ENCODE data around the gene GET4.

The GET4 gene

DNA sequence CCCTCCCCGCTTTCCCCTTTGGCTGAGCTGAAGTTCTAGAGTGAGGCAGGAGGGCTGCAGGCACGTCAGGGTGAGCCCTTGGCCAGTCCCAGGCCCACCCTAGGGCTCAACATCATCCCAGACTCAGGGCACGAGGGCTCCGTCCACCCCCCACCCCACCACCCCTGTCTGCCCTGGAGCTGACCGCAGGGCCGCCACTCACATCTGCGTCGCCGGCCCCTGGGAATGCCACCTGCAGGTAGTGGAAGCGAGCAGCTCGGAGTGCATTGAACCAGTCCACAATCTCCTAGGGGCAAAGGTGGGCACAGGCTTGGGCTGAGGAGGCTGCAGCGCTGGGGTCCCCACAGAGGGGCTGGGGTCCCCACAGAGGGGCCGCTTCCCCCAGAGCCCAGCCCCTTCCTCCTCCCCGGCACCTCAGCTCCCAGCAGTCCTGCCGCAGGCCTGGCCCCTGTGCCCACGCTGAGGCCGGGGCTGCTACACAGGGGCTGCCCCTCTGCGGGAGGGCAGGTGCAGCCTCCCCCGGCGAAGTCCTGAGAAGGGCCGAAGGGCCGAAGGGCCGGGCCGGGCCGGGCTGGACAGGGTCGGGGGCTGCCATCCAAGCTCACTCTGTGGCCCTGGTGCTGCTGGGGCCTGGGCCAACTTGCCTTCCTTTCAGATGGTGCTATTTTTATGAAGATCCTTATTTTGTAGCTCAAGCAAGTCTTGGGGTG, 24.1 kb downstream of the GET4 start:
- no peak for DNase-seq

DNA sequence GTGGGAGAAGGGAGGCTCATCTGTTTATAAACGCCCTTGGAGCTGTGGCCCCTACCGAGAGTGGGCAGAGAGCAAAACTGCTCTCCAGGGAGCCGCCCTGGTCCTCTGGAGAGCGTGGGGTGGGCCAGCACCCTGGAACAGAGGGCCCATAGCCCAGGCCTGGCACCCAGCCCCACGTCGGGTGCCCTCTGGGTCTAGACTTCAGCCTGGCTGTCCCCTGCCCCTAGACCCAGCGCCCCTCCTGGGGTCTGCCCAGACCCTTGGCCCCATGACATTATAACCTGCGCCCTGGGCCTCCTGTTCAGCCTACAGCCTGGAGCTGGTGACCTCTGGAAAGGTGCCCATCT, 24.7 kb downstream of the GET4 start:
- no peak for DNase-seq

DNA sequence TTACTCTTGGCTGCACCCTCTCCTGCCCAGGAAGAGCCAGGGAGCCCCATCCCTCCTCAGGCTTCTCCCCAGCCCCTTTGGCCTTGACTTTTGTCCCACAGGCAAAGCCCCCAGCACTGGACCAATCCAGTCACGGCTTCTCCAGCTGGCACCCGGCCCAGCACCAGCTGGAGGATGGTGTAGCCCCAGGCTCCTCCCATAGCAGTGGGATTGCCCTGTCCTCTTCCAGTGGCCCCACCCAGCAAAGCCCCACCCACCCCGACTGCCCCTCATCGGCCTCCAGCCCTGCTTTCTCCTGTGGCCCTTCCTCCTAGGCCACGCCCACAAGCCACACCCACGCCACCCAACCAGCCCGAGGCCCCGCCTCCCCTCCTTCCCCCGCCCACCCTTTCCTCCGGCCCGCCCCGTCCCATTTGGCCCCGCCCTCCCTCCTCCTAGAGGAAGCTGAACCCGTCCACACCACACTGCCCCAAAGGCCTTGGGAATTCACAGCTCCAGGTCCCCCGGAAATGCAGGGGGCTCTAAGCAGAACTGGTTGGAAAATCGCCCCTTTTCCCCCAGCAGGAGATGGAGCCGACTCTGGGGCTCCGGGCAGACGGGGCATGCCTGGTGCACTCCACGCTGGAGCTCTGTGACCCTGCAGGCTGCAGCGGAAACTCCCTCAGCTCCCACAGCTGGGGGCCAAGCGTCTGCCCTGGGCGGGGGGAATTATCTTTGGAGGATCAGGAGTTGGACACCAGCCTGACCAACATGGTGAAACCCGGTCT, 25.2 kb downstream of the GET4 start:
- no peak for DNase-seq

DNA sequence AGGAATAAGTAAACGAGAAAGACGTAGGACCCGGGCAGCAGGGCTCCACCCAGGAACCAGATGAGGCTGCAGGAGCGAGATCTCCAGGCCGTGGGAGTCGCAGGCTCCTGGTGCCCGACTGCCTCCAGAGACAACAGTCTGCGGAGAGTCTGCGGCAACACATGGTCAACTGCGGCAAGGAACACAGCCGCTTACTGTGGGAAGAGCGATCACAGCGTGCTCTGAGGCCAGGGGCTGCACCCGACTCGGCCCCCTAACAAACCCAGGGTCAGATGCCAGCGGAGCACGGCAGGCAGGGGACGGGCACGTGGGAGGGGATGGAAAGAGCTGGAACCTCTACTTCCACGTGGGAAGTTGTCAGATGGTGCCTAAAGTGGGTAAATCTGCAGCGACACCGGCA, 26.6 kb downstream of the GET4 start:
- DNase-seq: no peak

DNA sequence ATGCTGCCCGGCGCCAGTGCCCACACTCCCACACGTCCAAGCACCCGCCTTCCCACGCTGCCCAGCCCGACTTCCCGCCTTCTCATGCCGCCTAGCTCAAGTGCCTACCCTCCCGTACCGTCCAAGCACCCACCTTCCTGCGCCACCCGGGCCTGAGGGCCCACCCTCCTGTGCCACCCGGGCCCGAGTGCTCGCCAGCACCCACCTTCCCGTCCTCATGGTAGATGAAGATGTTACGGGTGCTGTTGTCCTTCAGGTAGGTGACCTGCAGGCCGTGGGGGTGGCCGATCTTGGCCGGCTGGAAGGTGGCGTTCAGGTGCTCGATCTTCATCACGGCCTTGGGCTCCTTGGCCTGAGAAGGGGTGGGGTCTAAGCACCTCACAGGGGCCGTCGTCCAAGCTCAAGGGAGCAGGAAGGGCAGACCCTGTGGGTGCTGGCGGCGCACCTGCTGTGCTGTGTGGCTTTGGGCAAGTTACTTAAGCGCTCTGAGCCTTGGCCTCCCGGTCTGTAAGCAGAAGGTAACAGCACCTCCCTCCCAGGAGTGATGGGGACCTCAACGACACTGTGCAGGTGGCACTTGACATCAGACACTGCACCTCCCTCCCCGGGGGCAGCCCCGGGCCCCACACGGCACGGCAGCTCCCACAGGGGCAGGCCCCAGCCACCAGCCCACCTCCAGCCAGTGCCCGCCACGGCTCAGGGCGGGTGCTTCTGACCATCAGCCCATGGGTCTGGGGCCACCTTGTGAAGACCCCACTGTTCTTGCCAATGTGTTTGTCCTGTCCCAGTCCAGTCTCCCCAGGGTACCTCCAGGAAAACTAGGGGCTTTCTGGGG, 27.8 kb downstream of the GET4 start:
- DNase-seq: no peak

DNA sequence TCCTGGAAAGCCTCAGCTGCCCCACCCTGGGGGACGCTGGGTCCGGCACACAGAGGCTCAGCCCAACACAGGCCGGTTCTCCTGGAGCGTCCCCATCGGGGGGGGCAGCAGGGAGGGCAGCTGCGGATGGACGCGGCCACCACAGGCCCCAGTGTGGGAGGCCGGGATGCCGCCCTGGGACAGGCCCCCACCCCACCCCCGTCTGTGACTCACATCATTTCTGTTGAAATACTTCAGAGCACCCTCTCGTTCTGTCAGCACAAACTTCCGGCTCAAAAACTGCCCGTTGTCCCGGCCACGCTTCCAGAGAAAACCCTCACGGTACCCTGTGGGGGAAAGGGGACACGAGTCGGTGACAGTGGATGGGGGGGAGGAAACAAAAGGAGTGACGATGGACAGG, 28.5 kb downstream of the GET4 start:
- DNase-seq: no peak

DNA sequence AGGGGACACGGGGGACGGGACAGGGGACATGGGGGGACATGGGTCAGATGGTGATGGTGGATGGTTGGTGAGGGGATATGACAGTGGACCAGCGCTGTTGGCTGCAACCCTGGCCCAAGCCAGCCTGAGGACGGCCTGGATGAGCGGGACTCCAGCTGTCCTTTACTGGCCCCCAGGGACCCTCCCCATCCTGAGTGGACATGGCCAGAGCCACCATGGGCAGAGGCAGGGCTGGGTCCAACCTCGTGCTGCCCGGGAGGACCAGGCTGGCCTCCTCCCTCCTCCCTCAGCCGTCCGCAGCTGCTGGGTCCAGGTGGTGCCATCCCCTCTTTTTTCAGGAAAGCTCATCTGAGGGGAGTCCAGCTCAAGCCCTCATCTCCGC, 30.4 kb downstream of the GET4 start:
- no peak for DNase-seq

DNA sequence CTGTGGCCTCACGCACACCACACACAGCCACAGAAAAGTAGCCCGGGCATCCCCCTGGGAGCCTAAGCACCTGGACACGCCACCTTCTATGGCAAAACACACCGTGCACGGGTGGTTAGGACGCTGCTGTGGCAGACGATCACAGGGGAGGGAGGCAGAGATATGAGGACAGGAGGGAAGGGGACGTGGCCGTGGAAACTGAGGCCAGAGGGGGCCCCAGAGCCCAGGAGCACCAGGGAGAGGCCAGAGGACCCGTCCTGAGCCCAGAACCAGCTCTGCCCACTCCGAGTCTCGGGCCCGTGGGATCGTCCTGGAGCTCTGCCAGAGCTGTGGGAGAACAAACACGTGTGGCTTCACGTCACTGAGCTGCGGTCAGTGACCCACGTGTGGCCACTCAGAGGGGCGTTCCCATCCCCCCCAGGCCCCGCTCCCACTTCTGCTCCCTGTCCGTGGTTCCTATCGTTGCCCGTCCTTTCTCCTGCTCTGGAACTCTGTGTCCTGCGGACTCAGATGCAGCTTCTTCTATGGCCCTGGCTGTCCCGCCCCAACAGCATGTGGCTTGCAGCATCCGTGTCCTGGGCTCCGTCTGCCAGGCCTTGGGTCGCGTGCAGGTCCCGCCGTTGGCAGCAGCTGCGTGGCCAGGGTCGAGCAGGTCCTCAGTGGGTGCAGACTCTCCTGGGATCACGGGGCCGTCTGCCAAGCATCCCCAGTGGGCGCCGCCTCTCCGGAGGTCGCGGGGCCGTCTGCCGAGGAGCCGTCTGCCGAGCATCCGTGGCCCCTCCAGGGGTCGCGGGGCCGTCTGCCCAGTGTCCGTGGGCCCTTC, 31.0 kb downstream of the GET4 start:
- DNase-seq: no peak

DNA sequence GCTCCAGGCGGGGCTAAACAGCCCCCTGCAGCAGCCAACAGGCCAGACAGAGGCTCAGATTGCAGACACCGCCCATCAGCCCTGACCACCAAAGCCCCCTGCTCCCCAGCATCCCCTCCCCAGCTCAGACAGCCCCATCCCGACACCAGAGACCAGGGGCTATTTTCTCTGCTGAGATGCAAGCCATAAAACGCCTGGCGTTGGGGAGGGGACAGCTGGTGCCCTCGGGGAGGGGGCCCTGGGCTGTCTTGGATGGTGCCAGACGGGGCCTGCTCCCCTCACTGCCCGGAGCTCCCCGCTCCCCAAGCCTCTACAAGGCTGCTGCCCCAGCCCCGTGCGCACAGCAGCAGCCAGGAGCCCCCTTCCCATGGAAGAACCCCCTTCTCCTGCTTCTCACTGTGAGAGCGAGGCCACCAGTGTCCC, 31.8 kb downstream of the GET4 start:
- DNase-seq: no peak

DNA sequence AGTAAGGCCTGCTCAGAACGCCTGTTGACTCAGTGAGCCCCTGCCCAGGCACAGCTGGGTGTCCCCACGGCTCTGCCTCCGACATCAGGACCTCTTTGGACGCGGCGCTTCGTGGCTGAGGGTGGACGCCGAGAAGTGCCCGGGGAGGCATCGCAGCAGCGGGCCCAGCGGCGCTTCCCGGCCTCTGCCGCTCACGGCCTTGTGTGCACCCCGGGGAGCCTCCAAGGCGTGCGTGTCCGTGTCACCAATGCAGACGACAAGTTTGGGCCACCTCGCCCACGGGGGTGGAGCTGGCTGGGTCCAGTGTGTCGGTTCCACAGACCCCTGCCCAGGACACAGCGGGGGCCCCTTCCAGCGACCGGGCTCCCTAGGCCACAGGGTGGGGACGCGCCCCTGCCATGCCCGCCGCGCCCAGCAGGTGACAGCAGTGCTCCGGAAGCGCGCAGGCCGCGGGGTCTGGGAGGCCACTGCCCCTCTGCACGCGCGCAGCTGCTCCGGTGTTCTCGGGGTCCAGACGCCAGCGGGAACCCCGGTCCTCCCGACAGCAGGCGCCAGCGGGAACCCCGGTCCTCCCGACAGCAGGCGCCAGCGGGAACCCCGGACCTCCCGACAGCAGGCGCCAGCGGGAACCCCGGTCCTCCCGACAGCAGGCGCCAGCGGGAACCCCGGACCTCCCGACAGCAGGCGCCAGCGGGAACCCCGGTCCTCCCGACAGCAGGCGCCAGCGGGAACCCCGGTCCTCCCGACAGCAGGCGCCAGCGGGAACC, 32.4 kb downstream of the GET4 start:
- peak; percentile 40 for DNase-seq

DNA sequence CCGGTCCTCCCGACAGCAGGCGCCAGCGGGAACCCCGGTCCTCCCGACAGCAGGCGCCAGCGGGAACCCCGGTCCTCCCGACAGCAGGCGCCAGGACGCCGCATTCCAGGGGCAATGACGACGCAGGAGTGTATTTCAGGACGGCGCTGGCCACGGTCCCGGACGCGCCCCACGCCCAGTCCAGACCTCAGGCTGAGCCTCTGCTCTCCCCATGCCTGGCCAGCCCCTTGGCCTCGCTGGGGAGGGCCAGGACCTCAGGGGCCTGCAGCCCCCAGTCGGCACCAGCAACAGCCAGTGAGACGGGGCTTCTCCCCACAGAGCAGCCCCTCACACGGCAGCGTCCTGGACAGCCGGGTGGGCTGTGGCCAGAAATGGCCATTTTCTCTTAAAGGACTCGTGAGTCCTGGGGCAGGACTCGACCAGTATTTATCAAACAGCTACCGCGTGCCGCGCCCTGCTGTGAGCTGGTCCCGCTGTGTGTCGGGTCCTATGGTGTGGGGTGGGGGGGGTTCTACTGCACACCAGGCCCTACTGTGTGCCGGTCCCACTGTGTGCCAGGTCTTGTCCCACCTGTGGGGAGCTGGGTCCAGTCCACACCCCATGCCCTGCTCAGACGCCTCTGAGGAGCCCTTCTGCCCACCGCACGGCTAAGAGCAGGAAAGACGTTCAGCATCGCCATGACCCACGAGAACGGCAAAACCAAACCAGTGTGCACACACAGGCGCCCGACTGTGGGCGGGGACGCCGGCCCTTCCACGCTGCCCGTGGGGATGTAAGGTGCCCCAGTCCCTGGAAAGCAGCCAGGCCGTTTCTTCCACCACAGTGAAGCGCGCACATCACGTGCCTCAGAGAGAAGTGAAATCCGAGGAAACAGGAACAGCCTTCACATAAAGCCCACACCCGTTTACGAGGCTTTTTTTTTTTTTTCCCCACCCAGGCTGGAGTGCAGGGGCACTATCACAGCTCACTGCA, 33.3 kb downstream of the GET4 start:
- no peak for DNase-seq

DNA sequence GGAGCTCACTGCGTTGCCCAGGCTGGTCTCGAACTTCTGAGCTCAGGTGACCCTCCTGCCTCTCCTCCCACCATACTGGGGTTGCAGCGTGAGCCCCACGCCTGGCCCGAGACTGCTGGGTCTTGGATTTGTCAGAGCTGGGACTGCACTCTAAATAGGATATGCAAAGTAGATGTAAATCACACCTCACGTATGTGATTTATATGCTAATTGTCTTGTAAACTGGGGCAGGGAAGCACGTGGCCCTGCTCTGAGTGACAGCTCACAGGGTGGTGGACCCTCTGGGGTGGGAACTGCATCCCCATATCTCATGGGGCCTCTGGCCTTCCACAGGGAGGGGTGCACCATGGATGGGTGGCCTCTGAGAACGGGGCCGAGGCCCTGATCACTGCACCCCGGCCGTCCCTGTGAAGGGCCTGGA, 34.1 kb downstream of the GET4 start:
- no peak for DNase-seq

DNA sequence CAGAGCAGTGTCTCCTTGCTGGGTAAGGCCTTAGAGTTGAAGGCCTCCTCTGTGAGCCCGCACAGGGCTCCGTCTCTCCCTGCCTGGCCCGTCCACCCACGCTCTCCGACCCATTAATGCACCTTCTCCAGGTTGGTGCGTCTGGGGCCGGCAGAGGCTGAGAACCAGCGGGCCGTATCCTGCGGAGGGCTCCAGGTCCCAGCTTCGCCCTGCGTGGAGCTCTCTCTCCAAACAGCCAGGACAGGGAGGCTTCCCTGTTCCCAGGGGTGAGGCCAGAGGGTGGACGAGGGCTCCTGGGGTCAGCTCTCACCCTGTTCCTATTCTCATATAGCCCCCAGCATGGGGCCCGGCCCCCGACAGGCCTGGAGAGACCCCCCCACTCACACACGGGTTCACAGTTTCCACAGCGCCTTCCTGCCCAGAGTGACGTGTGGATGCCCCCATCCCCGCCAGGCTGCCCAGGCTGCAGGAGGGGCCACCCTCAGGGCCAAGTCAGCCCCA, 34.6 kb downstream of the GET4 start:
- DNase-seq: no peak

DNA sequence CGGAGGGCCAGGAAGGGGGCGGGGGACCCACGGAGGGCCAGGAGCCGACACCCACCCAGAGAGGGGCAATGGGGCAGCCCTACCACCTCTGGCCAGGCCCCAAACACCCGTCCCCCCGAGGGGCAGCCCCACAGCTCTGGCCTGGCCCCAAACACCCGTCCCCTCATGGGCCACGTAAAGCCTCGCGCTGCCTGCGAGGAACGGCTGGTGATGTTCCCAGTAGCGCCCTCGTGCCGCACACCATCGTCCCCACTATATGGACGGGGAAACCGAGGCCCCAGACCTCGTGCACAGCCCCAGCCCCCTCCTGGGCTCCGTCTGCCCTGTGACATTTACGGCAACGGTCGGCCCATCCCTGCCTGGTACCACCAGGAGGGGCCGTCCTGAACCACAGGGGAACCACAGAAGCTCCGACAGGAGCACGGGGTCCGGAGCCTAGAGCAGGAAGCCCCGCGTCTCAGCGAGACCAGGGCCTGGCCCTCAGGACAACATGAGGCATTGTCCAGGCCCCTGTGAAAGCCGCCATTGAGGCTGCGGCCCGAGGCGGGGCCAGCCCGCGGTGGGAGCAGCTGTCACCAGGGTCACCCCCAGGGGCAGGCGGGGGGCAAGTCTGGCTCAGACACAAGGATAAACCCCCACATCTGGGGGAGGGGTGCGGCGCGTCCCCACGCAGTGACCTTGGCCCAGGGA, 35.6 kb downstream of the GET4 start:
- DNase-seq: no peak

DNA sequence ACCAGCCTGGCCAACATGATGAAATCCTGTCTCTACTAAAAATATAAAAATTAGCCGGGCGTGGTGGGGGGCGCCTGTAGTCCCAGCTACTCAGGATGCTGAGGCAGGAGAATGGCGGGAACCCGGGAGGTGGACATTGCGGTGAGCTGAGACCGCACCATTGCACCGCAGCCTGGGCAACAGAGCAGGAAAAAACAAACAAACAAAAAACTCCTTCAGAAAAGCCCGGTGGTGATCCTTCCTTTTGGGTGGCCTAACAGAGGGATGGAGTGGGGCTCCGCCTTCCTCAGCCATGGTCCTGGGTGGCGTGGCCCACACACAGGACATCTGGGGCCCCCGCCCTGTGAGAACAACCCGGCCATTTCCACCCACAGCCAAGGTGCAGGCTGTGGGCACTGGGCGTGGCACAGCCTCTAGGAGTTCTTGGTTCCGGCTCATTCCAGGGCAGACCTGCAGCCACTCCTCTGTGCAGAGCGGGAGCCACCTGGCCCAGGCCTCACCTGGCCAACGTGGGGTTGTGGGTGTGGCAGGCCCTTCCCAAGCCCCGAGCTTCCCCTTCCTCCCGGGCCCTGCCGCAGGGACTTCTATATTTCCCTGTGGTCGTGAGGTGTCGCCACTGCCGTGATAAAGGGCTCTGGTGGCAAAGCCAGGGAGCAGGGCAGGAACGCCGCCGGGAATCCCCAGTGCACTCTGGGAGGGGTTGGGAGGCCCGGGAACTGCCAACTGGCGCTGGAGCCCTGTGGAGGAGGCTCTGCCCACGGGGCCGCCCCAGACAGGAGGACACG, 37.6 kb downstream of the GET4 start:
- DNase-seq: no peak

DNA sequence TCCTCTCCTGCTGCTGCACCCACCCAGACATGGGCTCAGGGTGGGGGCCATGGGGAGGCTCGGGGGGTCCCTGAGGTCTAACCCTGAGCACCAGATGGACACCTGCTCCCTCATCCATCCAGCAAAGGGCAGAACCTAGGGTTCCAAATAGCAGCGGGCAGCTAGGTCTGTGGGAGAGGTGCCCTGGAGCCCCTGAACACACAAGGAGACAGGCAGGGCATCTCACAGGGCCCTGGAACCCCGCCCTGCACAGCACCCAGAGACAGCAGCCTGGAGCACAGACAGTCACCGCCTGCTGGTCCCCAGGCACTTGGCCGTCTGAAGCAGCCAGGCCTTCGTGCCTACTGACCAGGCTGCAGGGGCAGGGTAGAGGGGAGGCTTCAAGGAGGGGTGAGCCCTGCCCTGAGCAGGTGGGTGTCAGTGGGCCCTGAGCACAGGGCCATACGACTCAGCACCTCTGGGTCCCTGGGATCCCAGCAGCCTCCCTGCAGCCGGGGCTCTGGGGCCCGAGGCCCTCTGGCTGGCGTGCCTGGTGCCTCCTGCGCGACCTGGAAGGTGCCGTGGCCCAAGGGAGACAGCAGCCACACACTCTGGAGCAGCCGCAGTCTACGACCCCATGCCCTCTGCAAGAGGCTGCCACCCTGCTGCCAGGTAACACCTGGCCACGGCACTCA, 38.3 kb downstream of the GET4 start:
- DNase-seq: no peak

DNA sequence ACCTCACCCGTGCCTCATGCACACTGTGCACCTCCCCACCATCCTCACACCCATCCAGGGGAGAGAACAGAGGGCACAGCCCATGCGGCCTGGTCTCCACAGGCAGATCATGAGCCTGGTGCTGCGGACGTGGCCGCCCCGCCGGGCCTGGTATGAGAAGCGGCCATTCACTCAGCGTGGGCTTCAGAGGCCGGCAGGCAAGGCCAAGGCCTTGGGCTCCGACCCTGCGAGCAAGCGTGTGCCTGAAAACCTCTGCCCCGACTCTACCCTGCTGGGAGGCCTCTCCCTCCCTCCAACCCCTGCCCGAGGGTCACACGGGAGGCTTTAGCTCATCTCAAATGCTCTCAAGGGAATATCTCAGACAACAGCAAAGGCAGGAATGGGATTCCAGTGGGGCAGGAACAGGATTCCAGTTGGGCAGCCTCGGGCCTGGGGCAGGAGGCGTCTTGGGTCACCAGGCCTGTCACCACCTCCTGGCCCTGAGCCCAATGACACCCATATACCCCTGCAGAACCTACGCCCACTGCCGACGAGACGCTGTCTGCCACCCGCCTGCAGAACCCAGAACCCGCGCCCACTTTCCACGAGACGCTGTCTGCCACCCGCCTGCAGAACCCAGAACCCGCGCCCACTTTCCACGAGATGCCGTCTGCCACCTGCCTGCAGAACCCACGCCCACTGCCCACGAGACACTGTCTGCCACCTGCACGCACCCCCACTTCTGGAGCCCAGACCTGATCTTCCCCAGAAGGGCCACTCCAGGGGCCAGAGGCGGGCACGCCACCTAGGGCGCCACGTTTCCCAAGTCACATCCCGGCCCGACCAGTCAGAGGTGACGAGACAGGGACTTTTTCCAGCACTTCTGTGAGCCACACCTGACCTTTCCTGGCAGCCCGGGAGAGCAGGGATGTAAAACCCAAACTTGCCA, 39.2 kb downstream of the GET4 start:
- DNase-seq: no peak
